ENCODE data around the gene BCL6. TPM values are rescaled to one million over a fixed set of nuclear protein-coding genes. Genes with fewer than 3 reads are reported as not detected.

BCL6 gene
- total RNA-seq, 4 donors from 2014 or later = 203 to 661 (median 285) TPM

- no peaks in the 10 kb centered on the region for H3K9me3 ChIP-seq
- TF ChIP-seq POLR2A (IDR thresholded peaks at IDR 0.05) (no peak), CTCF (IDR thresholded peaks at IDR 0.05) (no peak)
- no peaks in the 10 kb centered on the region for H3K27me3 ChIP-seq
- no peaks in the 10 kb centered on the region for H3K36me3 ChIP-seq
- no peak overlapping the region for H3K4me3 ChIP-seq
- no peaks in the 10 kb centered on the region for H3K4me1 ChIP-seq
- H3K27ac ChIP-seq = no peak overlapping the region
- DNase-seq (ENCODE audit: low spot score in 2 of 2) = no peak
These were observed 36.6 kb downstream of the BCL6 start for GRCh38 chr3:187708696-187709095.

- Histone ChIP-seq H3K36me3 (no peaks in the 10 kb centered on the region), H3K4me3 (no peak overlapping the region), H3K4me1 (no peaks in the 10 kb centered on the region), H3K9me3 (no peaks in the 10 kb centered on the region), H3K27ac (no peak overlapping the region), H3K27me3 (no peaks in the 10 kb centered on the region)
- TF ChIP-seq CTCF (IDR thresholded peaks at IDR 0.05) (no peak), EP300 (IDR thresholded peaks at IDR 0.05) (no peak), POLR2AphosphoS5 (IDR thresholded peaks at IDR 0.05) (no peak), POLR2A (IDR thresholded peaks at IDR 0.05) (no peak)
- 93% methylated on average over 2 of the region's 2 CpGs for WGBS
- DNase-seq (ENCODE audit: low spot score in 2 of 2) = no peak
These were observed 38.3 kb downstream of the BCL6 start for GRCh38 chr3:187706971-187707370.

GRCh38 chr3:187705164-187705563, 40.1 kb downstream of the BCL6 start:
- Histone ChIP-seq H3K27me3 (no peaks in the 10 kb centered on the region), H3K4me3 (no peak overlapping the region), H3K27ac (no peak overlapping the region), H3K4me1 (no peaks in the 10 kb centered on the region), H3K9me3 (no peaks in the 10 kb centered on the region), H3K36me3 (no peaks in the 10 kb centered on the region)
- no peak for TF ChIP-seq CTCF (IDR thresholded peaks at IDR 0.05)
- TF ChIP-seq EP300 (IDR thresholded peaks at IDR 0.05) = no peak
- no peak for TF ChIP-seq POLR2A (IDR thresholded peaks at IDR 0.05)
- TF ChIP-seq POLR2AphosphoS5 (IDR thresholded peaks at IDR 0.05) = no peak
- no peak for DNase-seq (ENCODE audit: low spot score in 2 of 2)

GRCh38 chr3:187702507-187703033, 42.7 kb downstream of the BCL6 start, which contains the start of gene RTP2:
RTP2 (minus strand) TSS chr3:187702557; CDS start chr3:187702128, 429 bp downstream.
- Histone ChIP-seq H3K9me3 (no peaks in the 10 kb centered on the region), H3K27ac (no peak within 1 kb of the TSS), H3K36me3 (no peaks in the 10 kb centered on the region), H3K4me3 (no peak within 1 kb of the TSS), H3K4me1 (no peaks in the 10 kb centered on the region), H3K27me3 (no peaks in the 10 kb centered on the region)
- no peak for DNase-seq (ENCODE audit: low spot score in 2 of 2)
- no peak for TF ChIP-seq EP300 (IDR thresholded peaks at IDR 0.05)
- no peak for TF ChIP-seq POLR2AphosphoS5 (IDR thresholded peaks at IDR 0.05)
- no peak for TF ChIP-seq CTCF (IDR thresholded peaks at IDR 0.05)
- TF ChIP-seq POLR2A (IDR thresholded peaks at IDR 0.05) = no peak
- 58% methylated on average over 4 of the region's 4 CpGs for WGBS

- Histone ChIP-seq H3K4me3 (no peak overlapping the region), H3K27me3 (no peaks in the 10 kb centered on the region), H3K27ac (no peak overlapping the region), H3K36me3 (no peaks in the 10 kb centered on the region), H3K4me1 (peaks cover 3% of the 10 kb centered on the region), H3K9me3 (no peaks in the 10 kb centered on the region)
- no peak for TF ChIP-seq POLR2AphosphoS5 (IDR thresholded peaks at IDR 0.05)
- no peak for TF ChIP-seq POLR2A (IDR thresholded peaks at IDR 0.05)
- TF ChIP-seq EP300 (IDR thresholded peaks at IDR 0.05) = no peak
- no peak for TF ChIP-seq CTCF (IDR thresholded peaks at IDR 0.05)
- WGBS = 83% methylated on average over 1 of the region's 2 CpGs
- DNase-seq (ENCODE audit: low spot score in 2 of 2) = no peak
These were observed 45.0 kb downstream of the BCL6 start for GRCh38 chr3:187700249-187700648.
